GM12801 (cell line): ENCODE measurements around the gene XPO6.

Experiments used
- CTCF ChIP-seq: IDR thresholded peaks from one replicate; pipeline ENCODE4 v1.5.1; 2011; ENCODE audit warnings: control low read depth; ENCODE audit not compliant: insufficient read length; ENCODE audit errors: extremely low read depth

XPO6 gene

GRCh38 chr16:28085389-28086171, 126.2 kb downstream of the XPO6 start:
- TF ChIP-seq CTCF: no peak

- TF ChIP-seq CTCF: no peak
Measured at GRCh38 chr16:28084209-28084608, 127.6 kb downstream of the XPO6 start.

GRCh38 chr16:28082624-28083023, 129.1 kb downstream of the XPO6 start:
- no peak for TF ChIP-seq CTCF

- TF ChIP-seq CTCF: no peak
Measured at GRCh38 chr16:28081391-28081968, 130.3 kb downstream of the XPO6 start.

GRCh38 chr16:28078261-28078660, 133.5 kb downstream of the XPO6 start:
- TF ChIP-seq CTCF: no peak

- no peak for TF ChIP-seq CTCF
Measured at GRCh38 chr16:28073836-28074235, 137.9 kb downstream of the XPO6 start.

- no peak for TF ChIP-seq CTCF
Measured at GRCh38 chr16:28072087-28072486, 139.7 kb downstream of the XPO6 start.
